HG03159 (cell line): ENCODE measurements around the gene NDUFB7.
A peak's percentile ranks its signal among the peaks of the same experiment; 100 is the strongest.
"Not testable (repeated sequence)": the region's sequence is repeated elsewhere in the genome, so short reads cannot be mapped to it uniquely, and the experiment has no call there.

Source experiments
- ATAC-seq: cut with Tn5 transposase; IDR thresholded peaks from one replicate; pipeline ENCODE4 v1.9.1; 2021; ENCODE audit warnings: mild to moderate bottlenecking, moderate library complexity; ENCODE audit not compliant: unreplicated experiment

The NDUFB7 gene

DNA sequence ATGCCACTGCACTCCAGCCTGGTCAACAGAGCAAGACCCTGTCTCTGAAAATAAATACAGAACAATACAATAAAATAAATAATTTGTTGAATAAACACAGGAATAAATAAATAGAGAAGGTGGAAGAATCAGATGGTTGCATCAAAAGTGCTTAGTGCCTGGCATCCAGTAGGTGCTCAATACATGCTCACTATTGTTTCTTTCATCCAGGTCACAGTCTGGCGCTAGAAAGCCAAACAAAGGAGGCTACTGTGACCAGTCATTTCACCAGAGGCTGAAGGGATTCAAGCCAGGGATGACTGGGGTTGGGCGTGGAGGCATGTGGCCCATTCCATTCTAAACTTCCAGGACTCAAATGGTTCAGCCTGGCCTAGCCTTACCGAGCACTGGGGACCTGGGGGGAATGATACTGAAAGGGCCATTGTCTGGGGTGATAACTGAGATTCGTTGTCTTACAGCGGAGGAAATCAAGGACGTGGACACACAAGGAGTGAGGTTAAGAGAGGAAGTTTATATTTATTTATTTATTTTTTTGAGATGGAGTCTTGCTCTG lies 3.6 kb upstream of the NDUFB7 start:
- no peak for ATAC-seq

DNA sequence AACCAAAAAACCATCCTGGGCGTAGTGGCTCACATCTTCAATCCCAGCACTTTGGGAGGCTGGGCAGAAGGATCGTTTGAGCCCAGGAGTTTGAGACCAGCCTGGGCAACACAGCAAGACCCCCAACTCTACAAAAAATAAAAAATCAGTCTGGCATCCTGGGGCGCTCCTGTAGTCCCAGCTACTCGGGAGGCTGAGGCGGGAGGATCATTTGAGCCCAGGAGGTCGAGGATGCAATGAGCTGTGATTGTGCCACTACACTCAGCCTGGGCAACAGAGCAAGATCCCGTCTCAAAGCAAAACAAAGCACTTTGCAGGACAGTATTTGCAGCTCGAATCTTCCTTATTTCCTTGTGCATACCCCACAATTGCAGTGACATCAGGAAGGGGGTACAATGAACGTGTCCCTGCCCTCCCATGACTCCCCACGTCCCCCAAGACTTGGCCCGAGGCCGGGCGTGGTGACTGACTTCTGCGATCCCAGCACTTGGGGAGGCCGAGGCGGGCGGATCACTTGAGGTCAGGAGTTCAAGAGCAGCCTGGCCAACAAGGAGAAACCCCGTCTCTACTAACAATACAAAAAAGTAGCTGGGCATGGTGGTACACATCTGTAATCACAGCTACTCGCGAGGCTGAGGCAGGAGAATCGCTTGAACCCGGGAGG lies 870 bp downstream of the NDUFB7 start:
- ATAC-seq, result no peak

DNA sequence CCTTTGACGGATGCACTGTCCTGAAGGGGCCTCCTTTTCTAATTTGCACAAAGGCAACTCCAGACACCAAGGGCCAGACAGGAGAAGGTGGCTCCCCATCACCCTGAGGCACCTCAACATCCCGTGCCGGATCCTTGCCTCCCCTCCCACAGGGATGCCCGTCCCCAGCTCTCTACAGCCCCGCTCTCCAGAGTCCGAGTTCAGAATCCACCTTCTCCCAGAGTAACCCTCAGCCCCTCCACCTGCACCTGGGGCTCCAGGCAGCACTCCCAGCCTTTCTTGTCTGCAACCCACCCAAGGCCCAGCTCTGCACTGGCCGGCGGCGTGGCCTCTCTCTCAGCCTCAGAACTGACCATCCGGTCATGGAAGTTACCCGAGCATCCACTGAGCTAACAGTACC lies 4.8 kb downstream of the NDUFB7 start:
- no peak for ATAC-seq

DNA sequence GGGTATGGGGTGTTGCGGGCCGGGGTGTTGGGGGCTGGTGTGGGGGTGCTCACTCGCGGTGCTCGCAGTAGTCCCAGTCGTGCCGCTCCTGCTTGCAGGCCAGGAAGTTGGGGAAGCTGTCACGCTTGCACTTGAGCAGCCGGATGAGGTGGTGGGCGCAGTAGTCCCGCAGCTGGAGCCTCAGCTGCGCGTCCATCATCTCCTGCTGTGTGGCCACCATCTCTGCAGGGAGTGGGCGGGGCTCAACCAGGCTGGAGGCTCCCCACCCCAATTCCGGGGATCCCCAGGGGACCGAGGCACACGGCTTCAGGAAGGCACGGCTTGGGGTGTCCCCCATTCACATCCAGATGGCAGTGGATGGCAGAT lies 5.2 kb downstream of the NDUFB7 start:
- no peak for ATAC-seq

DNA sequence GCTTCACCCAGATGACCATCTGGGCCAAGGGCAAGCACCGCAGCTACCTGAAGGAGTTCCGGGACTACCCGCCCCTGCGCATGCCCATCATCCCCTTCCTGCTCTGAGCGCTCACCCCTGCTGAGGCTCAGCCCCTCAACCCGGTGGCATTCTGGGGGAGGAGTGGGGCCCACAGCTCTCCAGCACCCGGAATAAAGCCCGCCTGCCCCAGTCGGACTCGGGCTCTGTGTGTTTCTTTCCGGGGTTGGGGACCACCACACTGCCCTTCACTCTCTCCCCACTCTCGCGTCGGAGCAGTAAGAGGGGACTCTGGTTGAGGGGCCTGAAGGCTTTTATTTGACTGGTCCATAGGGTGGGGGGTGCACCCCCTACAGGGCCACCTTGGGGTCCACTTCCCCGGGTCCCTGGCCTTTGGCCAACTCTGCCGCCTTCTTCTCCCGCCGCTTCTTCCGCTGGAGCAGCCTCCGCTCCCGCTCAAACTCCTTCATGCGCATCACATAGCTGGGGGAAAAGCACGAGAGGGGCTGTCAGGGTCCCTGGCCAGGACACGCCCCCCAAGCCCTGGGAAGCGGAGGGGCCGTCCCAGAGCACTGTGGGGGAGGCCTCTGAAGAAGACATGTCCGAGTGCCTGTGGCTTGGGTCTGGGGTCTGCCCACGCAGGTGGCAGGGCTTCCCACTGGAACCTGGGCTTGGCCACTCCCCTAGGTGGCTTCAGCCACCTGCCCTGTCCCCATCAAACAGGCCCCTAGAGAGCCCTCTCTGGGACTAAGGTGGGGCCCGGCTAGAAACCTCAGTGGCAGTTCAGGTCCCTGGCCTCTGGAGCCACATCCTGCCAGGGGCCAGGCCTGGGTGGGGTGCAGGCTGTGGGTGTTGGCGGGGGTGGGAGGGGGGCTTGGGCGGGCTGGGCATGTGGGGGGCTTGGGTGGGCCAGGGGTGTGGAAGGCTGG lies 5.8 kb downstream of the NDUFB7 start:
- ATAC-seq, result no peak

DNA sequence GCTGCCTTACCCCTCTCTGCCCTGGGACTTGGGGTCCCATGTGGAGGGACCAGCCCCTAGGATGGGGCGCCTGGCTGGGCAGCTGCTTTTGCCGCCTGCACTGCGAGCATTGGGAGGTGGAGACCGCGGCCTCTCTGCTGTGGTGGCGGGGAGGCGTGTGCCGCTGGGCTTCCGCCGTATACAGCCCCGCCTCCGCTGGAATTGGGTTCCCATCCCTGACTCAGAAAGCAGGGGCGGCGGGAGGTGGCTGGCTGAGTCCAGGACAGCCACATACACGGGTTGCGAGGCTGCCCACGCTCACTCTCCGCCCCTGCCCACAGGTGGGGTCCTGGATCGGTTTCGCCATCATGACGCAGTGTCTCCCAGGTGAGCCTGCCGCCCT lies 6.6 kb downstream of the NDUFB7 start:
- no peak for ATAC-seq

DNA sequence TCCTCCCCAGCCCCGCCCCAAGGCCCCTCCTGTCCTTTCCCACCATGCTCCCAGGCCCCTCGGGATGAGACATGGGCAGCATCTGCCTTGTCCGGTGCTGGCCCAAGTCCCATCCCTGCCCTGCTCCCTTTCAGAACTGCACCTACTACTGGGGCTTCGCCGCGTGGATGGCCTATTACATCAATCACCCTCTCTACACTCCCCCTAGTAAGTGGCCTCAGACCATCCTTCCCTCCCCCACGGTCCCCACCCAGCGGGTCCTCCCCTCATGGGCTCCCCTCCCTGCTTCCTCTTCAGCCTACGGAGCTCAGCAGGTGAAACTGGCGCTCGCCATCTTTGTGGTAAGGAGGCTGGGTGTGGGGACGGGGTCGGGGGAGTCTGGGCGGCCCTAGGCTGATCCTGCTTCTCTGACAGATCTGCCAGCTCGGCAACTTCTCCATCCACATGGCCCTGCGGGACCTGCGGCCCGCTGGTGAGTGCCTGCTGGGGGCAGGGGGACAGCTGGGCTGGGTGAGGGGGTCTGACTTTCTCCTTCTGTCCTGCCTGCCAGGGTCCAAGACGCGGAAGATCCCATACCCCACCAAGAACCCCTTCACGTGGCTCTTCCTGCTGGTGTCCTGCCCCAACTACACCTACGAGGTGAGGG lies 7.1 kb downstream of the NDUFB7 start:
- ATAC-seq, result not testable (repeated sequence)

DNA sequence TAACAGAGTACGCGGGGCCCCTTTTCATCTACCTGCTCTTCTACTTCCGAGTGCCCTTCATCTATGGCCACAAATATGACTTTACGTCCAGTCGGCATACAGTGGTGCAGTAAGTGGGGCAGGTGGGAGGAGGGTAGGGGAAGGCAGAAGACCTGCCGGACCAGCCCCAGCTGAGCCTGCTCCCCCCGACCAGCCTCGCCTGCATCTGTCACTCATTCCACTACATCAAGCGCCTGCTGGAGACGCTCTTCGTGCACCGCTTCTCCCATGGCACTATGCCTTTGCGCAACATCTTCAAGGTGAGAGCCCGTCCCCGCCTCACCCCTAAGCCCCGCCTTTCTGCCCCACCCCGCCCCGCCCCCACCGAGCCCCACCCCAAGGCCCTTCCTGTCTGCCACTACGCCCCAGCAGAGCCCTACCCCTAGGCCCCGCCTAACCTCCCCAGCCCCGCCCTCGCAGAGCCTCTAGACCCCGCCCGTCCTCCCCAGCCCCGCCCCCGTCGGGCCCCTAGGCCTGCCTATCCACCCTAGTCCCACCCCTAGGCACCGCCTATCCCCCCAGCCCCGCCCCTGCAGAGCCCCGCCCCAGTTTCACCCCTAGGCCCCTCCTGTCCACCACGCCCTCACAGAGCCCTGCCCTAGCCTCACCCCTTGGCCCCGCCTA lies 7.7 kb downstream of the NDUFB7 start:
- no peak for ATAC-seq

DNA sequence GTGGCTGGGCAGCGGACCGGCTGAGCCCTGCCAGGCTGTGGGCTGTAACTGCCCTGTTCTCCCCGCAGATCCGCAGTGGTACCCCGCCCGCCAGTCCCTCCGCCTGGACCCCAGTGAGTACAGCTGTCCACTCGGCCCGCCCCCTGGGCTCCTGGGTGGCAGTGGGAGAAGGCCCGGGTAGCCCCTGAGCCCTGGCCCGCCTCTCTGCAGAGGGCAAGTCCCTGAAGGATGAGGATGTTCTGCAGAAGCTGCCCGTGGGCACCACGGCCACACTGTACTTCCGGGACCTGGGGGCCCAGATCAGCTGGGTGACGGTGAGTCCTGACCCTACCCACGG lies 8.3 kb downstream of the NDUFB7 start:
- ATAC-seq, result no peak

DNA sequence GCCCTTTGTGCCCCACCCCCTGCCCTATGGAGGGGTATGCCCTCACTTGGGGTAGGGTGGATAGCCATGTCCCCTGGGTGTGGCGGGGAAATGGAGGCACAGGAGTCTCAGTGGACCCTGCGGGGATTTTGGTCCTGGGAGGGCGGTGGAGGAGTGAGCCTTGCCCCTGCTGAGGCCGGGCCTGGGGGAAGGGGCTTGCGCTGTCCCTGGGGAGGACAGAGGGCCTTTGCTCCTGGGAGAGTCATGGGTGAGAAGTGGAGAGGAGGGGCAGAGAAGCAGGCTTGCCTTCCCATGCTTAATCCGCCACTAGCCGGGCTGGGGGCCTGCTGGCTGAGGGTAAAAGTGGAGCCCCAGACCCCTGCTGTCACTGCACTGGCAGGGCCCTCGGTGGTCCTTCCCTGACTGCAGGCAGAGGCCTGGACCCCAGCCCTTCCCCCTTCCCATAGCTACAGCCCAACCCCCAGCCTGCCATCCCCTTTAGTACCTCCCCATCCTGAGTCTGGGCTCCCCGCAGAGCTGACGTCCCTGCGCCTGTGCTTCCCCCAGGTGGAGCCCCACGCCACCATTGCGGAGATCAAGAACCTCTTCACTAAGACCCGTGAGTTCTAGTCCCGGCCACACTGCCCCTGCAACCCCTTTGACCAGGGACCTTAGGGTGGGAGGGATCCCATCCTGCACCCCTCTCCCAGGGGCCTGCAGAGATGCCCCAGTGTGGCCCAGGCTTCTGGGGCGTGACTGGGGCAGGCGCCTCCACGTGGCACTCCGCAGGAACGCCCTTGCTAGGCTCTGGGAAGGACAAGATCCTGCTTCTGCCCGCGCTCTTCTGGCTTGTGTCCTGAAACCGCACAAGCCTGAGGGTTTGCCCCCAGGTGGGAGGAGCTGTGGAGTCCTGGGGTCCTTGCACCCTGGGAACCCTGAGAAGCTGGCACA lies 8.9 kb downstream of the NDUFB7 start:
- no peak for ATAC-seq

DNA sequence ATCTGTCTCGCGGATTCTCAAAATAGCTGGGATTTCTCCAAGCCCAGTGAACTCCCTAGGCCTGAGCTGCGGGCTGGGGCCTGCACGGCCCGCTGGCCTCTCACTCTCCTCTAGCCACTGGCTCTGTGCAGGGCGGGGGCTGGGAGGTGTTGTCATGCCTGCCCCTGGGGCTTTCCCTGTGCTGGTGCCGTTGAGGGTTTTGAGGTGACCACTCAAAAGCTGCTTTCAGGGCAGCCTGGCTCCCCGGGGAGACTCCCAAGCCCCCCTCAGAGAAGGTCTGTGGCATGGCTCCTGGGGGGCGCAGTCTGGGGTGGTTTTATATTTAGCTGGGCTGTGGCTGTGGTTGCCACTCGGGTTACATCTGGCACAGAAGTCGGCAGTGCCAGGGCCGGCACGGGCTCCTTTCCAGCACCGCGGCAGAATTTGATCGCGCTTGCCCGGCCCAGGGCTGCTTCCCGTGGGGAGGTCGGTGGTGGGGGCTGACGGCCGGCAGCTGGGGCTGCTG lies 10.0 kb downstream of the NDUFB7 start:
- ATAC-seq, result no peak

DNA sequence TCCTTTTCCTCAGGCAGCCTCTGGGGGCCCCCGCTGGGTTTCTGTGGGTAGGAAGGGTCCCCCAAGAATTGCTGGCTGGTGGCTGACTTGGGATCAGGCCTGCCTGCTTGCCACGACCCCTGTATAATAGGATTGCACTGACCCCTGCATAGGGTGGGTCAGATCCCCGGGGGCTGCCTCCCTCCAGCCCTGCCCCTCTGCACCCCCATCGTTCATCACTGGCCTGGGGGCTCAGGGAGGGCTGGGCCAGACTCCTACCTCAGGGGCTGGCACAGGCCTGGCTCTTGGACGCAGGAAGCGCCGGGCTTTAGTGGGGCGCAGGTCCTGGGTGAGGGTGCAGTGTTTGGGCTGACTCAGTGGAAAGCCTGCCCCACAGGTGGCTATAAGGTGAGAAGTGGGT lies 10.6 kb downstream of the NDUFB7 start:
- no peak for ATAC-seq

DNA sequence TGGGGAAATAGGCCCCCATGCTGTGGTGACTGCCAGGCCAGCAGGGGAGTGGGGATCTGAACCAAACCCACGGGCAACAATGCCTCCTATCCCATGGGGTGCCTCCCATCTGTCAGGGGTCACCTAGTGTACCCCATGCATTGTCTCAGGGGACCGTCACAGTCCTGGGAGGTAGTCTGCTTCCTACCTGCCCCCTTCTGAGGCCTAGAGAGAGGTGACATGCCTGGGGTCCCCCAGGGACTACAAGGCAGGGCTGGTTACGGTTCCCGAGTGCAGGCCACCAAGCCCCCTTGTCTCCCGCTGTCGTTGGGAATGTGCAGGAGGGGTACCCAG lies 11.1 kb downstream of the NDUFB7 start:
- ATAC-seq, result no peak

DNA sequence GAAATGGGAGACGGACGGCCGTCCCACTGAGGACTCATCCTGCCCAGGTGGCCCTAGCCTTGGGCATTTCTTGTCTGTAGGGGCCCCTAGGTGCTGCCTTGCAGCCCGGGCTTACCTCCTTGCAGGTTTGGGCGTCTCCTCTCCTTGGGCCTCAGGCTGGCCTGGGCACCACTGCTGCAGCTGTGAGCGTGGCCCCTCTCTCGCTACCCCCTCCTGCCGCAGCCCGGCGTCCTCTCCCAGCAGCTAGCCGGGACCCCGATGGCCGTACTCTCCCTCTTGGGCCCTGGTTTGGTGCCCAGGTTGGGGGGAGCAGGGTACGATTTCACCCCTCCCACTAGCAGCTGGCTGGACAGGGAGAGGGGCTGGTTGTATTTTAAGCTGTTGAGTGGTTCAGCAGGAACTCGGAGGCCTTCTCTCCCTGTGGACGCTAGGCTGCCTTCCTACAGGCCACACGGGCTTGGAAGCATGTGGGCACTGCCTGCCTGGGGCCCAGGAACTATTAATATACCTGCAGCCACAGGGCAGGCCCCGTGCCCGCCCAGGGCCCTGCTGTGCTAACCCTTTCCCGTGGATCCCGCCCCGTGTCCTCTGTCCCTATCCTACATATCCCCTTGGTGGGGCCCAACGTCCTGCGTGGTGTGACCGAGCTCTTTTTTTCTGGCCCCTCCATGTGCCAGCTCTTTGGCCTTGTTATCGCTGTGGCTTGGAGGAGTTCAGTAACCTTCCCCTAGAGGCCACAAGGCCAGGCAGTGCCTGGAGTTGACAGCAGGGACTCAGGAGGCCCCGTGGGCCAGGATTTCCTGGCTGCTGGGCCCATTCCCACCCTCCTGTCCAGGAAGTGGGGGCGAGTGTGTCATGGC lies 11.7 kb downstream of the NDUFB7 start:
- no peak for ATAC-seq

DNA sequence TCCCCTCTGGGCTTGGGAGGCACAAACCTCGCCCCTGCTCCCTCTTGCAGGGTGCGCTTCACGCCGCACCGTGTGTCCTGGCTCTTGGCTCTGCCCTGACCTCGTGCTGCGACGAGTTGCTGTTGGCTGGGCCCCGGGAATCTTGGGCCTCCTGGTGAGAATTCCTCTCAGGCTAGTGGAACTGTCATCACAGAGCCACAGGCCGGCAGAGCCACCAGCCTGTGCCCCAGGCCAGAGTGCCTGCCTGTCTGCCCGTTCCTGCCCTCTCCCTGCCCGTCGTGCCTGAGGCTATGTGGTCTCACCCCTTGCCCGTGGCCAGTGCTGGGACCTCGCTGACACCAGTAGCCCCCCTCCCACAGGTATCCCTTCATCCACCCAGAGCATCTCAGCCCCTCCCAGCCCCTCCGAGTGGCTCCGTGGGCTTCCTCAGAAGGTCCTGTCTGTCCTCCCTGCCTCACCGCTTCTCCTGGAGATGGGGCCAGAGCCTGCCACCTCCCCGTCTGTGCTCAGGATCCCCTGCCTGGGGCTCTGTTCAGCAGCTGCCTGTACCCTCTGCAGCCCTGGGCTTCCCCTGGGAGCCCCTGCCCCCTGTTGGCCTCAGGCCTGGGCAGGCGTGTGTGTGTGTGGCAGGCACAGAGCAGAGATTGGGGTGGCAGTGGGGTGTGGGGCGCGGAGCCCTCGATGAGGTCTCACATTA lies 13.3 kb downstream of the NDUFB7 start:
- ATAC-seq, result no peak

DNA sequence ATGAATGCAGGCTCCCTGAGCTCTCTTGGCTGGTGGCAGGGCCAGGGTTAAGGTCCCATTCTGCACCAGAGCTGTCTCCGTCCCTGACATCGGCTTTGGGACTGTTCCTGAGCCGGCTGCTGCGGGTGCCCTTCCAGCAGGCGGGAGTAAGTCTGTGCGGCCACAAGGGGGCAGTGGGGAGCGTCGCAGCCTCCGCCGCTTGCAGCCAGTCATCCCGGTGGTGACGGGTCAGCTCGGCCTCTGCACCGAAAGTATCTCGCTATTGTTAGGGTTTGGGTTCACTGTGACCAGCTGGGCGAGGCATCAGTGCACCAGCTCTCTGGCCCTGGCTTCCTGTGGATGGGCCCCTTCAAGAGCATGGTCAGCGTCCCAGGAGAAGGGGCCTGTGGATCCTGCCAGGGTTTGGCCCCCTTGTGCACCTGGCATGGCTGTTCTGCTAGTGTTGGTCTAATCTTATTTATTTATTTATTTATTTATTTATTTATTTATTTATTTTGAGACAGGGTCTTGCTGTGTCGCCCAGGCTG lies 15.1 kb downstream of the NDUFB7 start:
- peak; percentile 56 for ATAC-seq

DNA sequence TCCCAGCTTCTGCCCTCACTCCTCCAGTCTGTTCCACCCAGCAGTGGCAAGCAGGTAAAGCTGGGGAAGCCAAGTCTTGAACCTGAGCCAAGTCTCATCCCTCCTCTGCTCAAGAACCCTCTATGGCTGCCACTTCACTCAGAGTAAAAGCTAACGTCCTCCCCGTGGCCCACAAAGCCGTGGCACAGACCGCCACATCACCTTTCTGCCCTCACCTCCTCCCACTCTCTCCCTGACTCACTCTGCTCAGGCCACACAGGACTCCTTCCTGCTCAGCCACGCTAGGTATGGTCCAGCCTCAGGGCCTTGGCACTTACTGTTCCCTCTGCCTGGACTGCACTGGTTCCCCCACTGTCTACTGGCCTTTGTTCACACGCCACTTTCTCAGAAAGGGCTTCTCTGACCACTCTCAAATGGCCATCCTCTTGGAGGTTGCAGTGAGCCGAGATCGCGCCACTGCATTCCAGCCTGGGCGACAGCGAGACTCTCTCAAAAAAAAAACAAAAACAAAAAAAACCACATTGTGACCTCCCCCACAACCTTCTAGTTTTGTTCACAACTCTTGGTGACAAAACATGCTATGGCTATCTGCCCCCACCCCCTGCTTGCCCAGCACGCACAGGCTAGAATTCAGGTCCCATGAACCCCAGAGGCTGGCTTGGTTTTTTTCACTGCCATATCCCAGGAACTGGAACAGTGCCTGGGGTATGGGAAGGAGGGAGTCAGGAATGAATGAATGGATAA lies 15.8 kb downstream of the NDUFB7 start:
- no peak for ATAC-seq

DNA sequence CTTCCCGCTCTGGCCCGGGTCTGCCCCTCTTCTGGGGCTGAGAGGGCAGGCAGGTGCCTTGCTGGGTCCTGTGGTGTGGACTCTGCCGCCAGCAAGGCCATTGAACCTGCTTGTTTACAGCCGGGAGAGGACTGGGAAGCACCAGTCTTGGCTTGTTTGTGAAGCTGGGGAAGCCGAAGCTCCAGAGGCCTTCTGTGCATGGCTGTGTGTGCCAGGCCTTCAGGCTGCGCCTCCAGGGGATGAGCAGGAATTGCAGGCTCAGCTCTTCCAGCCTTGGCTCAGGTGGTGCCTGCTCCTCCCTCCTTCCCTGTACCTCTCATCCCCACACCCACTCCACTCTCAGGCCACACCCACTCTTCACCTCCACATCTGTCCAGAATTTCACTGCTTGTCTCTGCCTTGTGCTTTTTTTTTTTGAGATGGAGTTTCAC lies 17.5 kb downstream of the NDUFB7 start:
- no peak for ATAC-seq
